HEK293T (cell line): Measurements from ENCODE around the gene FAHD2A.

Source experiments
- CTCF ChIA-PET: fragments of 350-600 bp; formaldehyde crosslinking; extraction: SDS; loops from one replicate; lab custom pipeline; 2021; ENCODE audit warnings: antibody characterized with exemption, inconsistent platforms; lab: Yijun Ruan, JAX
- POLR2A ChIA-PET: fragments of 350-600 bp; formaldehyde crosslinking; extraction: SDS; loops from one replicate; lab custom pipeline; 2020; ENCODE audit warnings: antibody characterized with exemption, inconsistent platforms; lab: Yijun Ruan, JAX
- DNase-seq: peaks from one replicate; pipeline ENCODE4 v3.0.0; 2012; ENCODE audit warnings: mixed read lengths; ENCODE audit errors: extremely low spot score
- ARNT ChIP-seq: fragments of 450-650 bp; IDR thresholded peaks from 2 replicates; pipeline ENCODE4 v1.6.1; 2017; ENCODE audit warnings: mild to moderate bottlenecking
- BHLHE40 ChIP-seq: fragments of 450-650 bp; IDR thresholded peaks from 2 replicates; pipeline ENCODE4 v1.6.1; 2016; ENCODE audit warnings: mild to moderate bottlenecking, moderate library complexity, borderline replicate concordance
- CTBP1 ChIP-seq: fragments of 450-650 bp; IDR thresholded peaks from 2 replicates; pipeline ENCODE4 v1.6.1; 2016; ENCODE audit warnings: borderline replicate concordance
- ELF4 ChIP-seq: fragments of 450-650 bp; IDR thresholded peaks from 2 replicates; pipeline ENCODE4 v1.6.1; 2017; ENCODE audit warnings: antibody characterized with exemption
- FOXA1 ChIP-seq: fragments of 450-650 bp; IDR thresholded peaks from 2 replicates; pipeline ENCODE4 v1.6.1; 2016; ENCODE audit warnings: mild to moderate bottlenecking
- FOXK2 ChIP-seq: fragments of 450-650 bp; IDR thresholded peaks from 2 replicates; pipeline ENCODE4 v1.6.1; 2016; ENCODE audit warnings: mild to moderate bottlenecking
- FOXM1 ChIP-seq: fragments of 450-650 bp; IDR thresholded peaks from 2 replicates; pipeline ENCODE4 v1.6.1; 2017; ENCODE audit warnings: mild to moderate bottlenecking, borderline replicate concordance
- HDGF ChIP-seq: fragments of 450-650 bp; IDR thresholded peaks from 2 replicates; pipeline ENCODE4 v1.6.1; 2017; ENCODE audit warnings: antibody characterized with exemption, borderline replicate concordance
- L3MBTL2 ChIP-seq: fragments of 450-650 bp; conservative IDR thresholded peaks from 2 replicates; pipeline ENCODE4 v1.6.1; 2016; ENCODE audit warnings: mild to moderate bottlenecking
- LEF1 ChIP-seq: fragments of 450-650 bp; IDR thresholded peaks from 2 replicates; pipeline ENCODE4 v1.6.1; 2017; ENCODE audit warnings: mild to moderate bottlenecking, borderline replicate concordance
- NFRKB ChIP-seq: fragments of 450-650 bp; IDR thresholded peaks from 2 replicates; pipeline ENCODE4 v1.6.1; 2016; ENCODE audit warnings: mild to moderate bottlenecking, moderate library complexity
- PKNOX1 ChIP-seq: fragments of 450-650 bp; IDR thresholded peaks from 2 replicates; pipeline ENCODE4 v1.6.1; 2016
- SP1 ChIP-seq: fragments of 450-650 bp; IDR thresholded peaks from 2 replicates; pipeline ENCODE4 v1.6.1; 2017
- SUZ12 ChIP-seq: fragments of 450-650 bp; IDR thresholded peaks from 2 replicates; pipeline ENCODE4 v1.6.1; 2016; ENCODE audit warnings: mild to moderate bottlenecking
- TARDBP ChIP-seq: fragments of 450-650 bp; IDR thresholded peaks from 2 replicates; pipeline ENCODE4 v1.6.1; 2016
- ZNF384 ChIP-seq: fragments of 450-650 bp; IDR thresholded peaks from 2 replicates; pipeline ENCODE4 v1.6.1; 2016

The FAHD2A gene

GRCh38 chr2:95388091-95388692, 14.3 kb upstream of the FAHD2A start:
- ChIA-PET CTCF (interaction anchor here (1.3 to 1.4 kb wide), 4 partner anchors 13 to 43 kb away, joined by 3 to 17 read pairs (median 6); partner anchors contain the start of gene FAHD2A), POLR2A (interaction anchor here (4.3 kb wide), 1 partner anchor 14 kb away, joined by 32 read pairs; the partner anchor contains the start of gene FAHD2A)
- DNase-seq, result no peak
- no peak for TF ChIP-seq NFRKB
- TF ChIP-seq L3MBTL2, result no peak
- TF ChIP-seq SP1, result no peak
- TF ChIP-seq LEF1, result no peak
- TF ChIP-seq ARNT, result no peak
- TF ChIP-seq FOXM1, result no peak
- no peak for TF ChIP-seq SUZ12
- TF ChIP-seq ELF4, result no peak
- TF ChIP-seq BHLHE40, result no peak
- TF ChIP-seq PKNOX1, result no peak
- TF ChIP-seq TARDBP, result no peak
- no peak for TF ChIP-seq CTBP1
- TF ChIP-seq FOXA1, result no peak
- no peak for TF ChIP-seq ZNF384
- TF ChIP-seq HDGF, result no peak
- TF ChIP-seq FOXK2, result no peak

- ChIA-PET CTCF (interaction anchor here (0.9 to 1.6 kb wide), 11 partner anchors 9 to 157 kb away, joined by 3 to 17 read pairs (median 4); partner anchors contain the start of gene FAHD2A), POLR2A (interaction anchor here (0.7 to 4.3 kb wide), 2 partner anchors 9 to 13 kb away, joined by 5 to 32 read pairs; partner anchors contain the start of gene FAHD2A)
- no peak for DNase-seq
- TF ChIP-seq HDGF (no peak), ELF4 (no peak), NFRKB (no peak), ZNF384 (no peak), SP1 (no peak), SUZ12 (no peak), L3MBTL2 (no peak), LEF1 (no peak), TARDBP (no peak), PKNOX1 (no peak), BHLHE40 (no peak), ARNT (no peak), FOXK2 (no peak), CTBP1 (no peak), FOXA1 (no peak), FOXM1 (no peak)
Measured at GRCh38 chr2:95388856-95389244, 13.7 kb upstream of the FAHD2A start.

- CTCF ChIA-PET, result interaction anchor here (0.6 to 1.6 kb wide), 13 partner anchors 8 to 158 kb away, joined by 3 to 17 read pairs (median 4); partner anchors contain the start of gene FAHD2A
- TF ChIP-seq L3MBTL2 (peak; percentile 60; the same call in 1 of the 2 replicates), FOXA1 (no peak)
- POLR2A ChIA-PET, result interaction anchor here (0.7 to 4.3 kb wide), 2 partner anchors 8 to 13 kb away, joined by 5 to 32 read pairs; partner anchors contain the start of gene FAHD2A
Measured at GRCh38 chr2:95389245-95390119, 13.0 kb upstream of the FAHD2A start.

GRCh38 chr2:95390272-95390880, 12.1 kb upstream of the FAHD2A start:
- no peak for TF ChIP-seq FOXA1
- no peak for TF ChIP-seq HDGF
- DNase-seq, result no peak
- ChIA-PET CTCF (interaction anchor here (1.6 kb wide), 1 partner anchor 27 kb away, joined by 7 read pairs; no protein-coding TSS in a partner anchor), POLR2A (interaction anchor here (4.3 kb wide), 1 partner anchor 12 kb away, joined by 32 read pairs; the partner anchor contains the start of gene FAHD2A)

More at GRCh38 chr2:95389245-95390119, 13.0 kb upstream of the FAHD2A start:
- peak; percentile 88 for DNase-seq

- TF ChIP-seq TARDBP (no peak), ARNT (no peak), FOXK2 (no peak), SUZ12 (no peak), ZNF384 (no peak), HDGF (no peak), NFRKB (no peak), BHLHE40 (no peak), PKNOX1 (no peak)
- ChIA-PET CTCF (no interaction called here), POLR2A (no interaction called here)
- no peak for DNase-seq
Measured at GRCh38 chr2:95390881-95391321, 11.6 kb upstream of the FAHD2A start.
